OCI-LY3 (cell line): ENCODE measurements around the gene TNFRSF1B.
A peak's percentile ranks its signal among the peaks of the same experiment; 100 is the strongest.

Experiments
- H2AFZ ChIP-seq: fragments of 200-600, 300-600 bp; shearing (Covaris generic); 2 replicates; pipeline ENCODE4 v1.6.0; 2014; ENCODE audit warnings: antibody characterized with exemption, low read depth, low read length
- H3K27ac ChIP-seq: fragments of 200-600, 300-600 bp; sonication (generic); 2 replicates; pipeline ENCODE4 v1.5.1; 2014; ENCODE audit warnings: mild to moderate bottlenecking, low read length, moderate library complexity, mixed read lengths
- H3K27me3 ChIP-seq: fragments of 200-600, 300-600 bp; sonication (generic); 2 replicates; pipeline ENCODE4 v1.6.1; 2014; ENCODE audit warnings: low read depth, low read length, mixed read lengths
- H3K36me3 ChIP-seq: fragments of 200-600, 300-600 bp; sonication (generic); replicated peaks from 2 replicates; pipeline ENCODE3; 2014; ENCODE audit warnings: low read depth, low read length, mixed read lengths
- H3K4me1 ChIP-seq: fragments of 300-600, 200-600 bp; sonication (generic); 2 replicates; pipeline ENCODE4 v1.6.1; 2014; ENCODE audit warnings: low read length, mixed read lengths
- H3K4me2 ChIP-seq: fragments of 200-600, 300-600 bp; sonication (generic); 2 replicates; pipeline ENCODE4 v1.6.1; 2014; ENCODE audit warnings: low read length, mixed read lengths
- H3K4me3 ChIP-seq: fragments of 300-600, 200-600 bp; sonication (generic); 2 replicates; pipeline ENCODE4 v1.5.1; 2014; ENCODE audit warnings: antibody characterized with exemption, mild to moderate bottlenecking, low read length, moderate library complexity
- H3K79me2 ChIP-seq: fragments of 300-600, 200-600 bp; shearing (Covaris generic); 2 replicates; pipeline ENCODE4 v1.6.1; 2014; ENCODE audit warnings: mild to moderate bottlenecking, low read length, mixed read lengths
- H3K9ac ChIP-seq: fragments of 300-600, 200-600 bp; shearing (Covaris generic); 2 replicates; pipeline ENCODE4 v1.6.0; 2014; ENCODE audit warnings: mild to moderate bottlenecking, low read length, moderate library complexity
- H3K9me3 ChIP-seq: fragments of 200-600, 300-600 bp; shearing (Covaris generic); 2 replicates; pipeline ENCODE4 v1.6.1; 2014; ENCODE audit warnings: low read length, mixed read lengths; ENCODE audit not compliant: insufficient read depth
- H4K20me1 ChIP-seq: fragments of 200-600, 300-600 bp; sonication (generic); 2 replicates; pipeline ENCODE4 v1.6.1; 2016; ENCODE audit warnings: low read length, mixed read lengths; ENCODE audit not compliant: insufficient read depth
- EZH2phosphoT487 ChIP-seq: fragments of 200-600 bp; shearing (Covaris generic); IDR thresholded peaks from 2 replicates; pipeline ENCODE4 v1.6.1; 2018; ENCODE audit warnings: antibody characterized with exemption, mixed run types, low read depth
- TF ChIP-seq, protein P1 (sequence below): fragments of 200-600, 300-600 bp; sonication (generic); IDR thresholded peaks from 2 replicates; pipeline ENCODE4 v1.5.1; 2014; ENCODE audit warnings: antibody characterized with exemption, low read length, low read depth

TNFRSF1B gene

DNA sequence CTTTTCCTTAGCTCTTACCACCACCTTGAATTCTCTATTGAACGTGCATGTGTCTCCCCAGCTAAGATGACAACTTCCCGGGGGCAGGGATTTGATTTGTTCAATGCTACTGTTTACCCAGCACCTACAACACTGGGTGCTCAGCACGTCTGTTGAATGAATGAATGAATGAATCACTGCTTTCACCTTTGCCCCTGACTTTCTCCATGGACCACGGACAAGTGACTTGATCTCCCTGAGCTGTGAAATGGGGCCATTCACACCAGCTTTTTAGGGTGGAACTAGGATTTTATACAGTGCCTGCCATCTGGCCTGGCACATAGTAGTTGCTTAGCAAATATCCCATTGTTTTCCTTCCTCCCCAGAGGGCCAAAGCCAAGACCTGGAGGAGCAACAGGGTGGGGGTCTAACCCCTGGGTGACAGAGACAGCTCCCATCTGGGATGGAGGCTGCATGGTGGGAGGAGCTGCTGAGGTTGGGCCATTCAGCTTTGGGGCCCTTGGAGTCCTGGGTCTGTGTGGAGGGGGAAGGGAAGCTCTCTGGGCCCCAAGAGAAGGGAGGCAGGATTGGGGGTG, 15.7 kb downstream of the TNFRSF1B start:
- H3K79me2 ChIP-seq, result peaks cover 90% of the 10 kb centered on the region
- H3K27ac ChIP-seq, result no peak overlapping the region

DNA sequence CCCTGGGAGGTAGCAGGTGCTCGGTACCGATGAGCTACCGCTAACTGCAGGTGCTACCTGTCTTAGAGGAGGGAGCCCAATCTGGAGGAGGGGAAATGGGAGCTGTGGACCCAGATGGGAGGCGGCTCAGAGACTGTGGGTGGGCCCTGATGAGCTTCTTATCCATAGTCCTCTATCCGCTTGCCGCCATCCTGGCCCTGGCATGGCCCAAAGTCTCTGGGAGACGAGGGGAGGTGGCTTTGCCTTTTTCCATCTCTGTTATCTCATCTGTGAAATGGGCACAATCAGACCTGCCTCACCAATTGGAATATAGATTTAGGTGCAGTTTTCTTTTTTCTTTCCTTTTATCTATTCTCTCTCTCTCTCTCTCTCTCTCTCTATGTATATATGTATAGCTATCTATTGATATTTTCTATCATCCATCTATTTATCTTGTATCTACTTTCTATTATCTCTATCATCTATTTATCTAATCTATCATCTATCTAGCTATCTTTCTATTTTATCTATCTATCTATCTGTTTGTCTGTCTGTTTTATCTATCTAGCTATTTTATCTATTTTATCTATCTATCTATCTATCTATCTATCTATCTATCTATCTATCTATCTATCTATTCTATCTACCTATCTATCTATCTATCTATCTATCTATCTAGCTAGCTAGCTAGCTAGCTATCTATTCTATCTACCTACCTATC, 16.5 kb downstream of the TNFRSF1B start:
- Histone ChIP-seq H4K20me1 (peaks cover 97% of the 10 kb centered on the region), H2AFZ (no peak overlapping the region), H3K79me2 (peaks cover 90% of the 10 kb centered on the region), H3K4me2 (no peak overlapping the region), H3K4me1 (peaks cover 33% of the 10 kb centered on the region), H3K27ac (no peak overlapping the region), H3K27me3 (no peaks in the 10 kb centered on the region), H3K36me3 (peaks cover 7% of the 10 kb centered on the region), H3K9me3 (no peaks in the 10 kb centered on the region), H3K4me3 (no peak overlapping the region), H3K9ac (no peak overlapping the region)
- no peak for TF ChIP-seq EZH2phosphoT487
- TF ChIP-seq, protein P1, sequence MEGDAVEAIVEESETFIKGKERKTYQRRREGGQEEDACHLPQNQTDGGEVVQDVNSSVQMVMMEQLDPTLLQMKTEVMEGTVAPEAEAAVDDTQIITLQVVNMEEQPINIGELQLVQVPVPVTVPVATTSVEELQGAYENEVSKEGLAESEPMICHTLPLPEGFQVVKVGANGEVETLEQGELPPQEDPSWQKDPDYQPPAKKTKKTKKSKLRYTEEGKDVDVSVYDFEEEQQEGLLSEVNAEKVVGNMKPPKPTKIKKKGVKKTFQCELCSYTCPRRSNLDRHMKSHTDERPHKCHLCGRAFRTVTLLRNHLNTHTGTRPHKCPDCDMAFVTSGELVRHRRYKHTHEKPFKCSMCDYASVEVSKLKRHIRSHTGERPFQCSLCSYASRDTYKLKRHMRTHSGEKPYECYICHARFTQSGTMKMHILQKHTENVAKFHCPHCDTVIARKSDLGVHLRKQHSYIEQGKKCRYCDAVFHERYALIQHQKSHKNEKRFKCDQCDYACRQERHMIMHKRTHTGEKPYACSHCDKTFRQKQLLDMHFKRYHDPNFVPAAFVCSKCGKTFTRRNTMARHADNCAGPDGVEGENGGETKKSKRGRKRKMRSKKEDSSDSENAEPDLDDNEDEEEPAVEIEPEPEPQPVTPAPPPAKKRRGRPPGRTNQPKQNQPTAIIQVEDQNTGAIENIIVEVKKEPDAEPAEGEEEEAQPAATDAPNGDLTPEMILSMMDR, result no peak

More for the DNA sequence above, 15.7 kb downstream of the TNFRSF1B start:
- peaks cover 7% of the 10 kb centered on the region for H3K36me3 ChIP-seq
- H4K20me1 ChIP-seq, result peaks cover 97% of the 10 kb centered on the region
- no peaks in the 10 kb centered on the region for H3K9me3 ChIP-seq
- no peak overlapping the region for H3K4me3 ChIP-seq
- H3K4me1 ChIP-seq, result peaks cover 35% of the 10 kb centered on the region
- H3K27me3 ChIP-seq, result no peaks in the 10 kb centered on the region
- H2AFZ ChIP-seq, result no peak overlapping the region
- no peak for TF ChIP-seq EZH2phosphoT487
- TF ChIP-seq, protein P1, result no peak
- no peak overlapping the region for H3K9ac ChIP-seq
- no peak overlapping the region for H3K4me2 ChIP-seq

DNA sequence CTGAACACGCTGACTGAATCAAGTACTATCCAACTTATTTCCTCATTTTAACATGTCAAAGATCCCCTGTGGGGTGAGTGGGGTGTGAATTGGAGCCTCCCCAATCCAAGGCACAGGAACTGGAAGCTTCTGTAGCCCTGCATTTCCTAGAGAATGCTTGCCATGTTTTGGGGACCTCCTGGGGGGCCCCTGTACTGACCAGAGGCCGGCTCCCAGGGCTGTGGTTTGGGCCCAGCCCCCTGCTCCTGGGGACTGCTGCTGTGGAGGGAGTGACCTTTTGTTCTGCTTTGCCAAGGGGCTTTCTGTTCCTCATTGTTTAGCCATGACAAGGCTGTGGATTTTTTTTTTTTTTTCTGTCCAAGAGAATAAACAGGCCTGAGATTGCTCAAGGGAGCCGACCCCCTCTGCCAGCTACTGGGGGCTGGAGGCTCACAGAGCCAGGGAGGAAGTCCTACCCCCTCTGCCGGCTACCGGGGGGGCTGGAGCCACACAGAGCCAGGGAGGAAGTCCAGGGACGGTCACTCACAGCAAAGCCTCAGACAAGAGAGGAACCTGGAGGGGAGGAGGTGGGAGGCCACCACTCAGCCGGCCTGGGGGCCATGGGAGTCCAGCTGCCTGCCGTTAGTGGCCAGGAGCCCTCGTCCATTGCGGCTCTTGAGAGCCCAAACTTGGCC, 17.4 kb downstream of the TNFRSF1B start:
- peaks cover 24% of the 10 kb centered on the region for H3K4me1 ChIP-seq
- H3K4me3 ChIP-seq, result no peak overlapping the region
- TF ChIP-seq, protein P1, result no peak
- no peak for TF ChIP-seq EZH2phosphoT487
- no peaks in the 10 kb centered on the region for H3K27me3 ChIP-seq
- H3K79me2 ChIP-seq, result peaks cover 90% of the 10 kb centered on the region
- H2AFZ ChIP-seq, result no peak overlapping the region
- H3K4me2 ChIP-seq, result peak overlapping the region; percentile 12; the same call in 1 of the 2 replicates
- H4K20me1 ChIP-seq, result peaks cover 97% of the 10 kb centered on the region
- H3K9me3 ChIP-seq, result no peaks in the 10 kb centered on the region
- H3K9ac ChIP-seq, result no peak overlapping the region
- peaks cover 4% of the 10 kb centered on the region for H3K36me3 ChIP-seq
- H3K27ac ChIP-seq, result no peak overlapping the region
